Measurements from ENCODE around the gene SALL1. TPM values are rescaled to one million over a fixed set of nuclear protein-coding genes. Genes with fewer than 3 reads are reported as not detected.

Gene SALL1
- total RNA-seq, 4 donors from 2014 or later: 0.07 to 0.15 (median 0.11) TPM; not detected in 1

GRCh38 chr16:51137097-51137496 lies 14.0 kb downstream of the SALL1 start:
- H3K9me3 ChIP-seq: no peaks in the 10 kb centered on the region
- no peaks in the 10 kb centered on the region for H3K4me1 ChIP-seq
- peaks cover 11 to 22% (median 18%) of the 10 kb centered on the region in 3 donors for H3K27me3 ChIP-seq
- in situ Hi-C loops (cut with MboI; ENCODE audit: low sequenced_read_pairs in 4 of 4) (no loop called here), intact Hi-C loops (cut with DNase I; ENCODE audit: low total_unique reads) (no loop called here)
- H3K4me3 ChIP-seq: no peak overlapping the region
- ATAC-seq (no peak), DNase-seq (no peak)
- no peaks in the 10 kb centered on the region for H3K36me3 ChIP-seq
- TF ChIP-seq CTCF (IDR thresholded peaks at IDR 0.05 in 4 of 5, conservative IDR thresholded peaks at IDR 0.05 in 1 of 5): no peak
- no peak for TF ChIP-seq POLR2A (IDR thresholded peaks at IDR 0.05)
- no peak overlapping the region for H3K27ac ChIP-seq

GRCh38 chr16:51134876-51135275 lies 16.2 kb downstream of the SALL1 start:
- Histone ChIP-seq H3K4me3 (no peak overlapping the region), H3K36me3 (no peaks in the 10 kb centered on the region), H3K27ac (no peak overlapping the region), H3K9me3 (no peaks in the 10 kb centered on the region), H3K4me1 (no peaks in the 10 kb centered on the region), H3K27me3 (peaks cover 11 to 22% (median 15%) of the 10 kb centered on the region in 3 donors)
- intact Hi-C loops (cut with DNase I; ENCODE audit: low total_unique reads): no loop called here
- in situ Hi-C loops (cut with MboI; ENCODE audit: low sequenced_read_pairs in 4 of 4): no loop called here
- ATAC-seq: no peak
- DNase-seq: no peak
- no peak for TF ChIP-seq POLR2A (IDR thresholded peaks at IDR 0.05)

GRCh38 chr16:51134269-51134812 lies 16.7 kb downstream of the SALL1 start:
- peaks cover 11 to 22% (median 15%) of the 10 kb centered on the region in 3 donors for H3K27me3 ChIP-seq
- DNase-seq (no peak), ATAC-seq (no peak)
- no peak overlapping the region for H3K27ac ChIP-seq
- no peak overlapping the region for H3K4me3 ChIP-seq
- no peaks in the 10 kb centered on the region for H3K36me3 ChIP-seq
- intact Hi-C loops (cut with DNase I; ENCODE audit: low total_unique reads): no loop called here
- in situ Hi-C loops (cut with MboI; ENCODE audit: low sequenced_read_pairs in 4 of 4): no loop called here
- H3K9me3 ChIP-seq: no peaks in the 10 kb centered on the region
- no peaks in the 10 kb centered on the region for H3K4me1 ChIP-seq
- TF ChIP-seq POLR2A (IDR thresholded peaks at IDR 0.05) (no peak), CTCF (IDR thresholded peaks at IDR 0.05 in 4 of 5, conservative IDR thresholded peaks at IDR 0.05 in 1 of 5) (no peak)

GRCh38 chr16:51133688-51134087 lies 17.4 kb downstream of the SALL1 start:
- in situ Hi-C loops (cut with MboI; ENCODE audit: low sequenced_read_pairs in 4 of 4): no loop called here
- intact Hi-C loops (cut with DNase I; ENCODE audit: low total_unique reads): no loop called here
- no peak overlapping the region for H3K4me3 ChIP-seq
- no peaks in the 10 kb centered on the region for H3K9me3 ChIP-seq
- DNase-seq: no peak
- no peaks in the 10 kb centered on the region for H3K4me1 ChIP-seq
- no peak overlapping the region for H3K27ac ChIP-seq
- H3K27me3 ChIP-seq: peaks cover 11 to 22% (median 15%) of the 10 kb centered on the region in 3 donors
- no peak for ATAC-seq
- no peaks in the 10 kb centered on the region for H3K36me3 ChIP-seq
- TF ChIP-seq CTCF (IDR thresholded peaks at IDR 0.05 in 4 of 5, conservative IDR thresholded peaks at IDR 0.05 in 1 of 5): no peak
- TF ChIP-seq POLR2A (IDR thresholded peaks at IDR 0.05): no peak

- Histone ChIP-seq H3K27me3 (peaks cover 11 to 22% (median 15%) of the 10 kb centered on the region in 3 donors), H3K27ac (no peak overlapping the region), H3K9me3 (no peaks in the 10 kb centered on the region), H3K4me1 (no peaks in the 10 kb centered on the region), H3K36me3 (no peaks in the 10 kb centered on the region), H3K4me3 (no peak overlapping the region)
- DNase-seq (no peak), ATAC-seq (no peak)
- intact Hi-C loops (cut with DNase I; ENCODE audit: low total_unique reads) (no loop called here), in situ Hi-C loops (cut with MboI; ENCODE audit: low sequenced_read_pairs in 4 of 4) (no loop called here)
- TF ChIP-seq CTCF (IDR thresholded peaks at IDR 0.05 in 4 of 5, conservative IDR thresholded peaks at IDR 0.05 in 1 of 5): no peak
- TF ChIP-seq POLR2A (IDR thresholded peaks at IDR 0.05): no peak
Observed at GRCh38 chr16:51133183-51133582, 17.9 kb downstream of the SALL1 start.

All from gastrocnemius medialis (tissue), 4 donors.